ENCODE results near the gene RIC1. TPM values are rescaled to one million over a fixed set of nuclear protein-coding genes. Genes with fewer than 3 reads are reported as not detected.
"Not testable (repeated sequence)": the region's sequence is repeated elsewhere in the genome, so short reads cannot be mapped to it uniquely, and the experiment has no call there.

The RIC1 gene
- total RNA-seq, 1 experiment from 2014 or later = 86.8 TPM

- H3K9me3 ChIP-seq (ENCODE audit: low read length) = no peaks in the 10 kb centered on the region
- peaks cover 33% of the 10 kb centered on the region for H3K36me3 ChIP-seq (ENCODE audit: insufficient read depth, low read length)
- DNase-seq = peak; percentile 62
- H3K27me3 ChIP-seq (ENCODE audit: low read length) = no peaks in the 10 kb centered on the region
- no peaks in the 10 kb centered on the region for H3K9me2 ChIP-seq (replicated peaks; ENCODE audit: insufficient read depth, low read length)
- H4K20me1 ChIP-seq (ENCODE audit: insufficient read depth, low read depth, low read length) = no peaks in the 10 kb centered on the region
- no peak overlapping the region for H2AFZ ChIP-seq (ENCODE audit: low read length)
- no peaks in the 10 kb centered on the region for H3K4me1 ChIP-seq (ENCODE audit: low read length)
- no peak overlapping the region for H3K4me3 ChIP-seq (ENCODE audit: low read length)
- no peak overlapping the region for H3K27ac ChIP-seq (ENCODE audit: low read length)
- H3K79me2 ChIP-seq (ENCODE audit: low read length) = peaks cover 74% of the 10 kb centered on the region
- no peak overlapping the region for H3K9ac ChIP-seq (ENCODE audit: low read length)
- H3K4me2 ChIP-seq (ENCODE audit: low read depth, low read length, poor library complexity, severe bottlenecking) = no peak overlapping the region
Measured at GRCh38 chr9:5714501-5715401, 85.8 kb downstream of the RIC1 start.

GRCh38 chr9:5715548-5716127 lies 86.7 kb downstream of the RIC1 start:
- Histone ChIP-seq H3K4me3 (ENCODE audit: low read length) (no peak overlapping the region), H3K36me3 (ENCODE audit: insufficient read depth, low read length) (peaks cover 33% of the 10 kb centered on the region), H3K9ac (ENCODE audit: low read length) (no peak overlapping the region), H4K20me1 (ENCODE audit: insufficient read depth, low read depth, low read length) (no peaks in the 10 kb centered on the region), H2AFZ (ENCODE audit: low read length) (no peak overlapping the region), H3K4me2 (ENCODE audit: low read depth, low read length, poor library complexity, severe bottlenecking) (no peak overlapping the region), H3K9me3 (ENCODE audit: low read length) (no peaks in the 10 kb centered on the region), H3K79me2 (ENCODE audit: low read length) (peaks cover 73% of the 10 kb centered on the region), H3K4me1 (ENCODE audit: low read length) (no peaks in the 10 kb centered on the region), H3K9me2 (replicated peaks; ENCODE audit: insufficient read depth, low read length) (no peaks in the 10 kb centered on the region), H3K27ac (ENCODE audit: low read length) (no peak overlapping the region), H3K27me3 (ENCODE audit: low read length) (no peaks in the 10 kb centered on the region)
- DNase-seq = no peak

GRCh38 chr9:5717434-5717833 lies 88.5 kb downstream of the RIC1 start:
- not testable (repeated sequence) for DNase-seq; H2AFZ ChIP-seq (ENCODE audit: low read length); H3K4me1 ChIP-seq (ENCODE audit: low read length); H3K4me3 ChIP-seq (ENCODE audit: low read length); H3K9me2 ChIP-seq (replicated peaks; ENCODE audit: insufficient read depth, low read length); H3K27ac ChIP-seq (ENCODE audit: low read length); H3K27me3 ChIP-seq (ENCODE audit: low read length); H3K9me3 ChIP-seq (ENCODE audit: low read length); H3K4me2 ChIP-seq (ENCODE audit: low read depth, low read length, poor library complexity, severe bottlenecking); H4K20me1 ChIP-seq (ENCODE audit: insufficient read depth, low read depth, low read length); H3K9ac ChIP-seq (ENCODE audit: low read length)
- Histone ChIP-seq H3K36me3 (ENCODE audit: insufficient read depth, low read length) (peaks cover 49% of the 10 kb centered on the region), H3K79me2 (ENCODE audit: low read length) (peaks cover 84% of the 10 kb centered on the region)

GRCh38 chr9:5718296-5719032 lies 89.6 kb downstream of the RIC1 start:
- DNase-seq = no peak
- peak overlapping the region; percentile 13; the same call in 1 of the 2 replicates for H3K27ac ChIP-seq (ENCODE audit: low read length)

GRCh38 chr9:5719100-5719926 lies 90.4 kb downstream of the RIC1 start:
- H3K36me3 ChIP-seq (ENCODE audit: insufficient read depth, low read length) = peaks cover 40% of the 10 kb centered on the region

More at GRCh38 chr9:5718296-5719032, 89.6 kb downstream of the RIC1 start:
- Histone ChIP-seq H3K27me3 (ENCODE audit: low read length) (no peaks in the 10 kb centered on the region), H4K20me1 (ENCODE audit: insufficient read depth, low read depth, low read length) (no peaks in the 10 kb centered on the region), H3K9me3 (ENCODE audit: low read length) (no peaks in the 10 kb centered on the region), H3K9ac (ENCODE audit: low read length) (no peak overlapping the region), H3K79me2 (ENCODE audit: low read length) (peaks cover 78% of the 10 kb centered on the region), H3K9me2 (replicated peaks; ENCODE audit: insufficient read depth, low read length) (no peaks in the 10 kb centered on the region), H3K4me2 (ENCODE audit: low read depth, low read length, poor library complexity, severe bottlenecking) (no peak overlapping the region), H2AFZ (ENCODE audit: low read length) (no peak overlapping the region), H3K36me3 (ENCODE audit: insufficient read depth, low read length) (peaks cover 46% of the 10 kb centered on the region), H3K4me1 (ENCODE audit: low read length) (no peaks in the 10 kb centered on the region), H3K4me3 (ENCODE audit: low read length) (no peak overlapping the region)

GRCh38 chr9:5720151-5720550 lies 91.2 kb downstream of the RIC1 start:
- Histone ChIP-seq H3K9me3 (ENCODE audit: low read length) (no peaks in the 10 kb centered on the region), H3K4me3 (ENCODE audit: low read length) (no peak overlapping the region), H4K20me1 (ENCODE audit: insufficient read depth, low read depth, low read length) (no peaks in the 10 kb centered on the region), H3K27me3 (ENCODE audit: low read length) (no peaks in the 10 kb centered on the region), H3K9me2 (replicated peaks; ENCODE audit: insufficient read depth, low read length) (no peaks in the 10 kb centered on the region), H3K4me2 (ENCODE audit: low read depth, low read length, poor library complexity, severe bottlenecking) (no peak overlapping the region), H3K36me3 (ENCODE audit: insufficient read depth, low read length) (peaks cover 36% of the 10 kb centered on the region), H3K79me2 (ENCODE audit: low read length) (peaks cover 68% of the 10 kb centered on the region), H3K9ac (ENCODE audit: low read length) (no peak overlapping the region), H2AFZ (ENCODE audit: low read length) (no peak overlapping the region), H3K27ac (ENCODE audit: low read length) (no peak overlapping the region), H3K4me1 (ENCODE audit: low read length) (no peaks in the 10 kb centered on the region)
- no peak for DNase-seq

More at GRCh38 chr9:5719100-5719926, 90.4 kb downstream of the RIC1 start:
- Histone ChIP-seq H3K27me3 (ENCODE audit: low read length) (no peaks in the 10 kb centered on the region), H3K79me2 (ENCODE audit: low read length) (peaks cover 72% of the 10 kb centered on the region), H2AFZ (ENCODE audit: low read length) (no peak overlapping the region), H3K4me2 (ENCODE audit: low read depth, low read length, poor library complexity, severe bottlenecking) (no peak overlapping the region), H4K20me1 (ENCODE audit: insufficient read depth, low read depth, low read length) (no peaks in the 10 kb centered on the region), H3K9ac (ENCODE audit: low read length) (no peak overlapping the region), H3K4me3 (ENCODE audit: low read length) (no peak overlapping the region), H3K9me2 (replicated peaks; ENCODE audit: insufficient read depth, low read length) (no peaks in the 10 kb centered on the region), H3K27ac (ENCODE audit: low read length) (peak overlapping the region; percentile 13; the same call in 1 of the 2 replicates), H3K9me3 (ENCODE audit: low read length) (no peaks in the 10 kb centered on the region), H3K4me1 (ENCODE audit: low read length) (no peaks in the 10 kb centered on the region)
- DNase-seq = no peak

GRCh38 chr9:5721279-5722087 lies 92.6 kb downstream of the RIC1 start:
- no peaks in the 10 kb centered on the region for H3K9me3 ChIP-seq (ENCODE audit: low read length)
- H3K36me3 ChIP-seq (ENCODE audit: insufficient read depth, low read length) = peaks cover 36% of the 10 kb centered on the region
- H3K9ac ChIP-seq (ENCODE audit: low read length) = no peak overlapping the region
- H3K79me2 ChIP-seq (ENCODE audit: low read length) = peaks cover 61% of the 10 kb centered on the region
- no peaks in the 10 kb centered on the region for H4K20me1 ChIP-seq (ENCODE audit: insufficient read depth, low read depth, low read length)
- no peaks in the 10 kb centered on the region for H3K9me2 ChIP-seq (replicated peaks; ENCODE audit: insufficient read depth, low read length)
- H3K27ac ChIP-seq (ENCODE audit: low read length) = no peak overlapping the region
- H3K4me2 ChIP-seq (ENCODE audit: low read depth, low read length, poor library complexity, severe bottlenecking) = no peak overlapping the region
- H3K27me3 ChIP-seq (ENCODE audit: low read length) = no peaks in the 10 kb centered on the region
- no peaks in the 10 kb centered on the region for H3K4me1 ChIP-seq (ENCODE audit: low read length)
- DNase-seq = no peak
- H3K4me3 ChIP-seq (ENCODE audit: low read length) = no peak overlapping the region
- H2AFZ ChIP-seq (ENCODE audit: low read length) = no peak overlapping the region
